ENCODE results near the gene ZNF488. TPM values are rescaled to one million over a fixed set of nuclear protein-coding genes. Genes with fewer than 3 reads are reported as not detected.

Gene ZNF488
- total and polyA plus RNA-seq, 10 of the 15 experiments (the other 5 are each of a cell fraction or from before 2014, with no cell fraction given): not detected

DNA sequence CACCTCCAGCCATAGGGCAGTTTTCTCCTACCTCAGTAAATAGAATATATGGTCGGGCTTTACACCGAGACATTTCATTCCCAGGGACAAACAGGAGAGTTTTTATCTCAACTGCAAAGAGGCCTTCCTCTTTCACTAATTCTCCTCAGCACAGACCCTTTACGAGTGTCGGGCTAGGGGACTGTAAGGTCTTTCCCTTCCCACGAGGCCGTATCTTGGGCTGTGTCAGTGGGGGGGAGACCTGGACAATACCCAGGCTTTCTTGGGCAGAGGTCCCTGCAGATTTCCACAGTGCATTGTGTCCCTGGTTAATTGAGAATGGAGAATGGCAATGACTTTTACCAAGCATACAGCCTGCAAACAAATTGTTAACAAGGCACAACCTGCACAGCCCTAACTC, 13.2 kb upstream of the ZNF488 start (continued):
- TF ChIP-seq PKNOX1 (IDR thresholded peaks at IDR 0.05): no peak

- Histone ChIP-seq H3K27me3 (replicated peaks in 1 of 2; ENCODE audit: control insufficient read depth in 2 of 2, insufficient read depth in 2 of 2, low read length in 1 of 2) (no peaks in the 10 kb centered on the region; a peak in 1 of 4 replicates), H3K4me3 (no peak overlapping the region)
- no TSS peak for BruUV-seq (replicated peaks)
Measured at GRCh38 chr10:47396311-47396717, 12.2 kb upstream of the ZNF488 start.

More at GRCh38 chr10:47396311-47396717, 12.2 kb upstream of the ZNF488 start:
- ATAC-seq (no peak), DNase-seq (ENCODE audit: low read depth, low spot score) (no peak), FAIRE-seq (no peak)
- Histone ChIP-seq H3K79me2 (ENCODE audit: control insufficient read depth, insufficient read depth, low read length) (no peaks in the 10 kb centered on the region), H2AFZ (ENCODE audit: control insufficient read depth, low read depth, low read length) (no peak overlapping the region), H3K36me3 (ENCODE audit: control insufficient read depth in 2 of 2, insufficient read depth in 2 of 2, low read length in 1 of 2) (no peaks in the 10 kb centered on the region), H3K27ac (ENCODE audit: control insufficient read depth, insufficient read depth) (no peak overlapping the region), H3K4me1 (ENCODE audit: control insufficient read depth, insufficient read depth, low read length) (no peaks in the 10 kb centered on the region), H4K20me1 (ENCODE audit: control insufficient read depth, insufficient read depth) (no peaks in the 10 kb centered on the region), H3K9me3 (replicated peaks; ENCODE audit: control insufficient read depth, insufficient read depth, low read length) (no peaks in the 10 kb centered on the region; the same call in 2 of the 3 replicates), H3K4me2 (ENCODE audit: control insufficient read depth, insufficient read depth) (no peak overlapping the region), H3K9ac (ENCODE audit: control insufficient read depth, insufficient read depth, low read length) (no peak overlapping the region)
- in situ Hi-C loops (cut with MboI) (no loop called here), intact Hi-C loops (cut with micrococcal nuclease; ENCODE audit: unreplicated experiment) (no loop called here)
- ChIA-PET CTCF (interaction anchor here (1.0 kb wide), 1 partner anchor 9 kb away, joined by 4 read pairs; no protein-coding TSS in a partner anchor), RAD21 (ENCODE audit: unreplicated experiment) (no interaction called here), SMC1A (ENCODE audit: uncharacterized antibody, unreplicated experiment) (no interaction called here), POLR2A (no interaction called here)
- TF ChIP-seq ATF7 (IDR thresholded peaks at IDR 0.05; ENCODE audit: low read depth): no peak
- TF ChIP-seq, protein P1, sequence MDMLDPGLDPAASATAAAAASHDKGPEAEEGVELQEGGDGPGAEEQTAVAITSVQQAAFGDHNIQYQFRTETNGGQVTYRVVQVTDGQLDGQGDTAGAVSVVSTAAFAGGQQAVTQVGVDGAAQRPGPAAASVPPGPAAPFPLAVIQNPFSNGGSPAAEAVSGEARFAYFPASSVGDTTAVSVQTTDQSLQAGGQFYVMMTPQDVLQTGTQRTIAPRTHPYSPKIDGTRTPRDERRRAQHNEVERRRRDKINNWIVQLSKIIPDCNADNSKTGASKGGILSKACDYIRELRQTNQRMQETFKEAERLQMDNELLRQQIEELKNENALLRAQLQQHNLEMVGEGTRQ (IDR thresholded peaks at IDR 0.05; ENCODE audit: borderline replicate concordance, low read depth, low read length): no peak
- no peak for TF ChIP-seq NR2C1 (IDR thresholded peaks at IDR 0.05)
- no peak for TF ChIP-seq PKNOX1 (IDR thresholded peaks at IDR 0.05)
- TF ChIP-seq MTA2 (IDR thresholded peaks at IDR 0.05; ENCODE audit: low read depth): no peak
- TF ChIP-seq ZNF274 (IDR thresholded peaks at IDR 0.05; ENCODE audit: insufficient read depth, insufficient read length): no peak
- no peak for TF ChIP-seq ASH2L (IDR thresholded peaks at IDR 0.05; ENCODE audit: borderline replicate concordance, low read depth)
